ENCODE data around the gene IL17B. TPM values are rescaled to one million over a fixed set of nuclear protein-coding genes. Genes with fewer than 3 reads are reported as not detected.
"Not testable (repeated sequence)": the region's sequence is repeated elsewhere in the genome, so short reads cannot be mapped to it uniquely, and the experiment has no call there.

The IL17B gene
- total RNA-seq, 2 experiments from 2014 or later: not detected

- H3K4me1 ChIP-seq (ENCODE audit: insufficient read depth, low read length, poor library complexity, severe bottlenecking): no peaks in the 10 kb centered on the region
- no peak overlapping the region for H2AFZ ChIP-seq (ENCODE audit: low read length)
- H3K9me2 ChIP-seq (ENCODE audit: insufficient read depth, low read length): no peaks in the 10 kb centered on the region
- H3K9me3 ChIP-seq (ENCODE audit: low read length): no peaks in the 10 kb centered on the region
- H3K4me2 ChIP-seq (ENCODE audit: low read length): no peak overlapping the region
- CTCF ChIA-PET (ENCODE audit: unreplicated experiment): no interaction called here
- H3K27ac ChIP-seq (ENCODE audit: low read depth, low read length, poor library complexity, severe bottlenecking): no peak overlapping the region
- H4K20me1 ChIP-seq (ENCODE audit: insufficient read depth, low read length): no peaks in the 10 kb centered on the region
- POLR2A ChIA-PET: no interaction called here
- no peak overlapping the region for H3K4me3 ChIP-seq (ENCODE audit: low read depth, low read length, poor library complexity, severe bottlenecking)
- no TSS peak for BruUV-seq (replicated peaks)
- intact Hi-C loops (cut with micrococcal nuclease; ENCODE audit: unreplicated experiment): no loop called here
- no peaks in the 10 kb centered on the region for H3K79me2 ChIP-seq (ENCODE audit: insufficient read depth, low read depth, low read length)
- no peak for TF ChIP-seq EZH2phosphoT487 (IDR thresholded peaks at IDR 0.05; ENCODE audit: borderline replicate concordance, low read depth, low read length)
- TF ChIP-seq, protein P1, sequence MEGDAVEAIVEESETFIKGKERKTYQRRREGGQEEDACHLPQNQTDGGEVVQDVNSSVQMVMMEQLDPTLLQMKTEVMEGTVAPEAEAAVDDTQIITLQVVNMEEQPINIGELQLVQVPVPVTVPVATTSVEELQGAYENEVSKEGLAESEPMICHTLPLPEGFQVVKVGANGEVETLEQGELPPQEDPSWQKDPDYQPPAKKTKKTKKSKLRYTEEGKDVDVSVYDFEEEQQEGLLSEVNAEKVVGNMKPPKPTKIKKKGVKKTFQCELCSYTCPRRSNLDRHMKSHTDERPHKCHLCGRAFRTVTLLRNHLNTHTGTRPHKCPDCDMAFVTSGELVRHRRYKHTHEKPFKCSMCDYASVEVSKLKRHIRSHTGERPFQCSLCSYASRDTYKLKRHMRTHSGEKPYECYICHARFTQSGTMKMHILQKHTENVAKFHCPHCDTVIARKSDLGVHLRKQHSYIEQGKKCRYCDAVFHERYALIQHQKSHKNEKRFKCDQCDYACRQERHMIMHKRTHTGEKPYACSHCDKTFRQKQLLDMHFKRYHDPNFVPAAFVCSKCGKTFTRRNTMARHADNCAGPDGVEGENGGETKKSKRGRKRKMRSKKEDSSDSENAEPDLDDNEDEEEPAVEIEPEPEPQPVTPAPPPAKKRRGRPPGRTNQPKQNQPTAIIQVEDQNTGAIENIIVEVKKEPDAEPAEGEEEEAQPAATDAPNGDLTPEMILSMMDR (conservative IDR thresholded peaks at IDR 0.05; ENCODE audit: low read length): no peak
- no peaks in the 10 kb centered on the region for H3K36me3 ChIP-seq (ENCODE audit: insufficient read depth, low read length)
- DNase-seq (ENCODE audit: low spot score): no peak
These were observed 18.4 kb upstream of the IL17B start for GRCh38 chr5:149397530-149397929.

DNA sequence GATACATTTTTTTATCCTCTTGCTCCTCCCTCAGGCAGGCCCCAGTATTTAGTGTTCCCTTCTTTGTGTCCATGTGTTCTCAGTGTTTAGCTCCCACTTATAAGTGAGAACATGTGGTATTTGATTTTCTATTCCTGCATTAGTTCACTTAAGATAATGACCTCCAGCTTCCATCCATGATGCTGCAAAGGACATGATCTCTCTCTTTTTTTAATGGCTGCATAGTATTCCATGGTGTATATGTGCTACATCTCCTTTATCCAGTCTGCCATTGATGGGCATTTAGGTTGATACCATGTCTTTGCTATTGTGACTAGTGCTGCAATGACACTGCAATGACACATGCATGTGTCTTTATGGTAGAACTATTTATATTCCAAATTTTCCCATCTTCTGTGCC, 15.9 kb upstream of the IL17B start:
- H4K20me1 ChIP-seq (ENCODE audit: insufficient read depth, low read length); H3K9me3 ChIP-seq (ENCODE audit: low read length); H3K27ac ChIP-seq (ENCODE audit: low read depth, low read length, poor library complexity, severe bottlenecking); H3K79me2 ChIP-seq (ENCODE audit: insufficient read depth, low read depth, low read length); CTCF ChIA-PET (ENCODE audit: unreplicated experiment); POLR2A ChIA-PET; H3K36me3 ChIP-seq (ENCODE audit: insufficient read depth, low read length); H3K4me2 ChIP-seq (ENCODE audit: low read length); H3K4me1 ChIP-seq (ENCODE audit: insufficient read depth, low read length, poor library complexity, severe bottlenecking); H2AFZ ChIP-seq (ENCODE audit: low read length); BruUV-seq (replicated peaks); H3K4me3 ChIP-seq (ENCODE audit: low read depth, low read length, poor library complexity, severe bottlenecking); intact Hi-C loops (cut with micrococcal nuclease; ENCODE audit: unreplicated experiment); DNase-seq (ENCODE audit: low spot score); H3K9me2 ChIP-seq (ENCODE audit: insufficient read depth, low read length): not testable (repeated sequence)

DNA sequence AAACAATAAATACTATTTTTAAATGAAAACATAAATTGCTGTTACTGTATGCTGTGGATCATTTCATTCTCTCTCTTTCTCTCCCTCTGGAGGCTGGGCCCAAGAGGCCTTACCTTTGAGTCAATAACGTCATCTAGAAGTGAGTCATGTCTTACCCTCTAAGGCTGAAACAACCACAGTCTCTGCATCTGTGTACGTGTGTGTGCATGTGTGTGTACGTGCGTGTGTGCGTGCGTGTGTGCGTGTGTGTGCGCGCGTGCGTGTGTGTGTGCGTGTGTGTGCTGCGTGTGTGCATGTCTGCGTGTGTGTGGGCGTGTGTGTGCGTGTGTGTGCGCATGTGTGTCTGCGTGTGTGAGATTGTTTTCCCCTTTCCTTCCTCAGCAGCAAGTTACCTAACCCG, 13.6 kb upstream of the IL17B start:
- no peak overlapping the region for H3K4me2 ChIP-seq (ENCODE audit: low read length)
- ChIA-PET CTCF (ENCODE audit: unreplicated experiment) (no interaction called here), POLR2A (no interaction called here)
- no peaks in the 10 kb centered on the region for H3K9me3 ChIP-seq (ENCODE audit: low read length)
- intact Hi-C loops (cut with micrococcal nuclease; ENCODE audit: unreplicated experiment): no loop called here
- H3K4me3 ChIP-seq (ENCODE audit: low read depth, low read length, poor library complexity, severe bottlenecking): no peak overlapping the region
- H3K9me2 ChIP-seq (ENCODE audit: insufficient read depth, low read length): no peaks in the 10 kb centered on the region
- no peak for DNase-seq (ENCODE audit: low spot score)
- H3K36me3 ChIP-seq (ENCODE audit: insufficient read depth, low read length): no peaks in the 10 kb centered on the region
- no peak overlapping the region for H2AFZ ChIP-seq (ENCODE audit: low read length)
- H3K27ac ChIP-seq (ENCODE audit: low read depth, low read length, poor library complexity, severe bottlenecking): no peak overlapping the region
- no TSS peak for BruUV-seq (replicated peaks)
- TF ChIP-seq, protein P1 (conservative IDR thresholded peaks at IDR 0.05; ENCODE audit: low read length): no peak
- no peak for TF ChIP-seq EZH2phosphoT487 (IDR thresholded peaks at IDR 0.05; ENCODE audit: borderline replicate concordance, low read depth, low read length)
- no peaks in the 10 kb centered on the region for H3K79me2 ChIP-seq (ENCODE audit: insufficient read depth, low read depth, low read length)
- no peaks in the 10 kb centered on the region for H4K20me1 ChIP-seq (ENCODE audit: insufficient read depth, low read length)
- H3K4me1 ChIP-seq (ENCODE audit: insufficient read depth, low read length, poor library complexity, severe bottlenecking): no peaks in the 10 kb centered on the region

Measured in OCI-LY7 (cell line).